Smooth muscle cell (in vitro differentiated cells): ENCODE results near the gene SMURF1. TPM values are rescaled to one million over a fixed set of nuclear protein-coding genes. Genes with fewer than 3 reads are reported as not detected.

Source experiments
- DNase-seq: peaks from one replicate; lab custom pipeline; 2025; ENCODE audit not compliant: unreplicated experiment; lab: John Stamatoyannopoulos, UW
- H2AFZ ChIP-seq: fragments of 200-600 bp; sonication (generic); 2 replicates; pipeline ENCODE4 v1.6.0; 2016; ENCODE audit warnings: antibody characterized with exemption, low read depth, mild to moderate bottlenecking
- H3F3A ChIP-seq: fragments of 200-600 bp; sonication (generic); 2 replicates; pipeline ENCODE4 v1.6.0; 2017; ENCODE audit warnings: antibody characterized with exemption, low read depth
- H3K27ac ChIP-seq: fragments of 200-600 bp; sonication (generic); 2 replicates; pipeline ENCODE4 v1.5.1; 2016; ENCODE audit warnings: low read depth, mild to moderate bottlenecking
- H3K27me3 ChIP-seq: fragments of 200-600 bp; sonication (generic); 2 replicates; pipeline ENCODE4 v1.6.1; 2016; ENCODE audit warnings: low read depth, mild to moderate bottlenecking
- H3K36me3 ChIP-seq: fragments of 200-600 bp; sonication (generic); 2 replicates; pipeline ENCODE4 v1.5.1; 2016; ENCODE audit warnings: low read depth
- H3K4me1 ChIP-seq: fragments of 200-600 bp; sonication (generic); 2 replicates; pipeline ENCODE4 v1.5.1; 2016; ENCODE audit warnings: low read depth
- H3K4me2 ChIP-seq: fragments of 200-600 bp; sonication (generic); 2 replicates; pipeline ENCODE4 v1.6.0; 2016; ENCODE audit warnings: mild to moderate bottlenecking
- H3K4me3 ChIP-seq: fragments of 200-600 bp; sonication (generic); 2 replicates; pipeline ENCODE4 v1.5.1; 2016; ENCODE audit warnings: mild to moderate bottlenecking
- H3K79me2 ChIP-seq: fragments of 200-600 bp; sonication (generic); 2 replicates; pipeline ENCODE4 v1.6.0; 2016; ENCODE audit warnings: low read depth, mild to moderate bottlenecking
- H3K9ac ChIP-seq: fragments of 200-600 bp; sonication (generic); 2 replicates; pipeline ENCODE4 v1.6.0; 2016; ENCODE audit warnings: low read depth
- H3K9me3 ChIP-seq: fragments of 200-600 bp; sonication (generic); replicated peaks from 2 replicates; pipeline ENCODE4 v1.5.1; 2016; ENCODE audit warnings: low read depth
- H4K20me1 ChIP-seq: fragments of 200-600 bp; sonication (generic); 2 replicates; pipeline ENCODE4 v1.6.0; 2016; ENCODE audit warnings: low read depth
- WGBS: methylation state at CpG from one replicate; pipeline ENCODE4 v1.1.7; 2016; ENCODE audit warnings: low lambda C conversion rate; 5-methylcytosine and 5-hydroxymethylcytosine counted together
- polyA plus RNA-seq: library from polyadenylated mRNA; unstranded; fragments of >200 nt; fragmentation: Nextera tagmentation; extraction: Ambion mirVana; gene quantifications from 2 replicates; pipeline ENCODE4 v1.2.1, GENCODE V29; 2016
- total RNA-seq: library from RNA; depleted of rRNA; stranded (reverse); fragments of >200 nt; gene quantifications from 2 replicates; pipeline ENCODE4 v1.2.3, GENCODE V29; 2014
- TF ChIP-seq, protein P1 (sequence below): fragments of 200-600 bp; sonication (generic); IDR thresholded peaks from 2 replicates; pipeline ENCODE4 v1.5.1; 2017; ENCODE audit warnings: borderline replicate concordance, mild to moderate bottlenecking, antibody characterized with exemption; ENCODE audit not compliant: insufficient read depth, poor library complexity, severe bottlenecking

Gene SMURF1
- total and polyA plus RNA-seq, 2 experiments from 2014 or later = 17.5 to 28.5 TPM

DNA sequence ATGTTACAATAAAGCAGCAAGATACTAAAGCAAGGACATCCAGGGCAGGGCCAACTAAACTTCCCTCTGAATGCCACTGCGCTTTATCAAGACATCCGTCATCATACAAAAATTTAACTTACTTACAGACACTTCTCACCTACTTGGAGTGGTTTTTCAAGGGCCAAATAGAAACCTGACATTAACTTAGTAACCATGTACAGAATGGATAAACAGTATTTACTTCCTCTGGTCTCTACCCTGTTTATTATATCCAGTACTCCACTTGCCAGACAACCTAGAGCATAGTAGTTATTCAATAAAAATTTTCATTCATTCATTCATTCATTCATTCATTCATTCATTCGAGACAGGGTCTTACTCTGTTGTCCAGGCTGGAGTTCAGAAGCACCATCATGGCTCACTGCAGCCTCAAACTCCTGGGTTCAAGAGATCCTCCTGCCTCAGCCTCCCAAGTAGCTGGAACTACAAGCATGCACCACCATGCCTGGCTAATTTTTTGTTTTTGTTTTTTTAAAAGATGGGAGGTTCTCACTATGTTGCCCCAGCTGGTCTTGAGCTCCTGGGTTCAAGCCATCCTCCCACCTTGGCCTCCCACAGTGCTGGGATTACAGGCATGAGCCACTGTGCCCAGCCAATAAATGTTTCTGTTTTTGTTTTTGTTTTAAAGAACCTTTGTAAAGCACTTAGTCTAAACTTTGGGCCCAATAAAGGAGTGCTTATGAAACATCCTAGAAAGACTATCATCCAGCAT is 19.0 kb downstream of the SMURF1 start:
- no peak overlapping the region for H3K9ac ChIP-seq
- no peak overlapping the region for H3K4me2 ChIP-seq
- peaks cover 19% of the 10 kb centered on the region for H3K4me1 ChIP-seq
- WGBS = 93% methylated on average over 3 of the region's 3 CpGs
- no peaks in the 10 kb centered on the region for H3K36me3 ChIP-seq
- H3K27ac ChIP-seq = peak overlapping the region; percentile 50
- H3K27me3 ChIP-seq = no peaks in the 10 kb centered on the region
- no peaks in the 10 kb centered on the region for H3K9me3 ChIP-seq
- H3K4me3 ChIP-seq = no peak overlapping the region
- H3F3A ChIP-seq = no peaks in the 10 kb centered on the region
- no peak for DNase-seq
- peaks cover 100% of the 10 kb centered on the region for H3K79me2 ChIP-seq
- H2AFZ ChIP-seq = no peak overlapping the region
- TF ChIP-seq, protein P1, sequence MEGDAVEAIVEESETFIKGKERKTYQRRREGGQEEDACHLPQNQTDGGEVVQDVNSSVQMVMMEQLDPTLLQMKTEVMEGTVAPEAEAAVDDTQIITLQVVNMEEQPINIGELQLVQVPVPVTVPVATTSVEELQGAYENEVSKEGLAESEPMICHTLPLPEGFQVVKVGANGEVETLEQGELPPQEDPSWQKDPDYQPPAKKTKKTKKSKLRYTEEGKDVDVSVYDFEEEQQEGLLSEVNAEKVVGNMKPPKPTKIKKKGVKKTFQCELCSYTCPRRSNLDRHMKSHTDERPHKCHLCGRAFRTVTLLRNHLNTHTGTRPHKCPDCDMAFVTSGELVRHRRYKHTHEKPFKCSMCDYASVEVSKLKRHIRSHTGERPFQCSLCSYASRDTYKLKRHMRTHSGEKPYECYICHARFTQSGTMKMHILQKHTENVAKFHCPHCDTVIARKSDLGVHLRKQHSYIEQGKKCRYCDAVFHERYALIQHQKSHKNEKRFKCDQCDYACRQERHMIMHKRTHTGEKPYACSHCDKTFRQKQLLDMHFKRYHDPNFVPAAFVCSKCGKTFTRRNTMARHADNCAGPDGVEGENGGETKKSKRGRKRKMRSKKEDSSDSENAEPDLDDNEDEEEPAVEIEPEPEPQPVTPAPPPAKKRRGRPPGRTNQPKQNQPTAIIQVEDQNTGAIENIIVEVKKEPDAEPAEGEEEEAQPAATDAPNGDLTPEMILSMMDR = no peak
- H4K20me1 ChIP-seq = peaks cover 90% of the 10 kb centered on the region

DNA sequence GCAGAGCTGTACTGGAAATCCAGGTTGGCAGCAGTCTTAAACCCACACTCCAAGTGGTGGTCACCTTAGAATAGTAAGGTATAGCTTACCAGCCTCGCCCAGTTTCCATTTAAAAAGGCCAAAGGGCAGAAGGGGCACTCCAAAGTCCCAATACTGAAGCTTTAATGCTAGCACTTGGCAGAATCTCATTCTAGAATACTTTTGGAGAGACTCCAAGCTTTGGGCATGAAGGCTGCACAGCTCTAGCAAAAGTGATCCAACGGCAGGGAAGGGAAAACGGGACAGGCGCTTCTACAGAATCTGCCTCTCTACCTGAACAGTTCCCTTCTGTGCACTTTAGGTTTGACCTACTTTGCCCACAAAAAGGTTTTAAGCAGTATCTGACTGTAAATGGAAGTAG is 19.7 kb downstream of the SMURF1 start:
- WGBS = 96% methylated on average over 4 of the region's 4 CpGs
- no peak overlapping the region for H3K4me3 ChIP-seq
- H4K20me1 ChIP-seq = peaks cover 88% of the 10 kb centered on the region
- DNase-seq = no peak
- H3K9me3 ChIP-seq = no peaks in the 10 kb centered on the region
- peak overlapping the region; percentile 50 for H3K27ac ChIP-seq
- peaks cover 100% of the 10 kb centered on the region for H3K79me2 ChIP-seq
- peaks cover 19% of the 10 kb centered on the region for H3K4me1 ChIP-seq
- H3K36me3 ChIP-seq = no peaks in the 10 kb centered on the region
- no peak overlapping the region for H3K9ac ChIP-seq
- no peaks in the 10 kb centered on the region for H3K27me3 ChIP-seq
- H3F3A ChIP-seq = no peaks in the 10 kb centered on the region
- TF ChIP-seq, protein P1 = no peak
- no peak overlapping the region for H2AFZ ChIP-seq
- no peak overlapping the region for H3K4me2 ChIP-seq

DNA sequence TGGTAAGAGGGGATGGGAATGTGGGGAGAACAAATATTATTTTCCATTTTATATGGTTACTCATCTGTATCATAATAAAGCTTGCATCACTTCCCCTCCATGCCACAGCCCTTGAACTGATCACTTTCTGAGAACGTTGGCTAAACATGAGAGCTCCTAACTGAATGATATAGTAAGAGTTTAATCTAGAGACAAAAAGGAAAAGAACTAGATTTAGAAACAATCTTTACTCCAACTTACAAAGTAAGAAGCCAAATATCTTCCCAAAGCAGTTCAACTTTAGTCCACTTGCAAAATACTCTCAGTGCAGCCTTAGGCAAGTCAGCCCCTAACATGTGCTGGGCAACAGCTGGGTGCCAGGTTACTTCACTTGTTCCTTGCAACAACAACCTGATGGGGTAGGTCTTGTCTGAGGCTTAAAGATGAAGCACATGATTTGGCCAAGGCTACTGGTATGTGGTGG is 20.3 kb downstream of the SMURF1 start:
- H3K4me3 ChIP-seq = no peak overlapping the region
- DNase-seq = no peak
- WGBS = 79% methylated on average over 1 of the region's 1 CpG
- H3K4me2 ChIP-seq = no peak overlapping the region
- H3F3A ChIP-seq = no peaks in the 10 kb centered on the region
- peaks cover 84% of the 10 kb centered on the region for H4K20me1 ChIP-seq
- peak overlapping the region; percentile 50 for H3K27ac ChIP-seq
- H3K27me3 ChIP-seq = no peaks in the 10 kb centered on the region
- H3K9me3 ChIP-seq = no peaks in the 10 kb centered on the region
- H2AFZ ChIP-seq = no peak overlapping the region
- H3K9ac ChIP-seq = no peak overlapping the region
- TF ChIP-seq, protein P1 = no peak
- H3K36me3 ChIP-seq = no peaks in the 10 kb centered on the region
- H3K4me1 ChIP-seq = peaks cover 19% of the 10 kb centered on the region
- H3K79me2 ChIP-seq = peaks cover 100% of the 10 kb centered on the region

DNA sequence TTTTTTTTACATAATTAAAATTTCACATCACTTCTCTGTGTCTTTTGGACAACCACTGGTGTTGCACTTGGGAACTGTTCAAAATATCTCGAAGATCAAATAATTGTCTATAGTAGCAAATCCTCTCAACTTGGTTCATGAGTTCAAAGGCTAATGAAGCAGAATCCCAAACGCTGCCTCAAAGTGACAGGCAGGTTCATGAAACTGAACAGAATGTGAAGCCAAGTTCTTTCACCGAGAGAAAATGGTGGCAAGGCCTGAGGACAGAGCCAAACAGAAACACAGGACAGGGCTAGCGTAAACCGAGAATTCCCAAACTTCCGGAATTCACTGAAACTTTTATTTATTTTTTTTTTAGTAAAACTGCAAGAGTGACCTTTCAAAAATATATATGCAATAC is 21.1 kb downstream of the SMURF1 start:
- 96% methylated on average over 6 of the region's 6 CpGs for WGBS
- Histone ChIP-seq H2AFZ (no peak overlapping the region), H3K36me3 (no peaks in the 10 kb centered on the region), H3K79me2 (peaks cover 100% of the 10 kb centered on the region), H3K4me1 (peaks cover 14% of the 10 kb centered on the region), H3K27ac (no peak overlapping the region), H3K9me3 (no peaks in the 10 kb centered on the region), H3F3A (no peaks in the 10 kb centered on the region), H3K9ac (no peak overlapping the region), H4K20me1 (peaks cover 84% of the 10 kb centered on the region), H3K4me2 (no peak overlapping the region), H3K4me3 (no peak overlapping the region), H3K27me3 (no peaks in the 10 kb centered on the region)
- DNase-seq = no peak
- TF ChIP-seq, protein P1 = no peak
